Liver (tissue), 9 donors: ENCODE measurements around the gene FOLR1. TPM values are rescaled to one million over a fixed set of nuclear protein-coding genes. Genes with fewer than 3 reads are reported as not detected.

Source experiments
- DNase-seq: peaks from one replicate; pipeline ENCODE4 v3.0.0-alpha.2; 2017; ENCODE audit warnings: low spot score
- H3K27ac ChIP-seq, 2 donors: one replicate each; pipeline ENCODE4 v1.7.0; 2013; ENCODE audit warnings: inconsistent platforms in 2 of 2, low read length in 2 of 2, control low read depth in 1 of 2, low read depth in 1 of 2, mild to moderate bottlenecking in 1 of 2
- H3K27me3 ChIP-seq, 4 donors: one replicate each; pipeline versions ENCODE4 v1.6.1 to v1.7.0; 2013; ENCODE audit warnings: low read length in 3 of 4, inconsistent platforms in 1 of 4, mild to moderate bottlenecking in 1 of 4, moderate library complexity in 1 of 4; ENCODE audit not compliant: control insufficient read depth in 4 of 4, insufficient read depth in 4 of 4
- H3K36me3 ChIP-seq, 4 donors: one replicate each; pipeline versions ENCODE4 v1.6.1 to v1.7.0; 2013; ENCODE audit warnings: low read length in 3 of 4, mild to moderate bottlenecking in 3 of 4, low read depth in 1 of 4, moderate library complexity in 1 of 4; ENCODE audit not compliant: control insufficient read depth in 4 of 4, insufficient read depth in 3 of 4
- H3K4me1 ChIP-seq, 4 donors: one replicate each; pipeline versions ENCODE4 v1.6.1 to v1.7.0; 2013; ENCODE audit warnings: low read length in 3 of 4, mild to moderate bottlenecking in 3 of 4, moderate library complexity in 1 of 4; ENCODE audit not compliant: control insufficient read depth in 4 of 4, insufficient read depth in 4 of 4
- H3K4me3 ChIP-seq, 3 donors: one replicate each; pipeline versions ENCODE4 v1.6.1 to v1.7.0; 2013; ENCODE audit warnings: low read length in 3 of 3, control low read depth in 1 of 3, low read depth in 1 of 3, mild to moderate bottlenecking in 1 of 3
- H3K9ac ChIP-seq, 2 donors: one replicate each; pipeline ENCODE4 v1.7.0; 2013; ENCODE audit warnings: low read length in 2 of 2, mild to moderate bottlenecking in 2 of 2, moderate library complexity in 2 of 2, control low read depth in 1 of 2, low read depth in 1 of 2
- H3K9me3 ChIP-seq, 4 donors: one replicate each; pipeline versions ENCODE4 v1.6.1 to v1.7.0; 2013; ENCODE audit warnings: low read length in 3 of 4; ENCODE audit not compliant: control insufficient read depth in 4 of 4
- EGR1 ChIP-seq, 2 donors: IDR thresholded peaks; 2 replicates each; pipeline ENCODE4 v1.6.1; 2016 to 2018; ENCODE audit warnings: antibody characterized with exemption in 2 of 2, low read depth in 2 of 2
- FOXA1 ChIP-seq: IDR thresholded peaks from 2 replicates; pipeline ENCODE4 v1.6.1; 2016; ENCODE audit warnings: antibody characterized with exemption
- FOXA2 ChIP-seq: IDR thresholded peaks from 2 replicates; pipeline ENCODE4 v1.6.1; 2016; ENCODE audit warnings: antibody characterized with exemption
- GABPA ChIP-seq, 2 donors: IDR thresholded peaks in 1 of 2; conservative IDR thresholded peaks in 1 of 2; 2 replicates each; pipeline ENCODE4 v1.6.1; 2016; ENCODE audit warnings: antibody characterized with exemption in 2 of 2, mild to moderate bottlenecking in 1 of 2, moderate library complexity in 1 of 2
- HNF4A ChIP-seq, 2 donors: conservative IDR thresholded peaks; 2 replicates each; pipeline ENCODE4 v1.6.1; 2016; ENCODE audit warnings: antibody characterized with exemption in 2 of 2, mild to moderate bottlenecking in 2 of 2
- HNF4G ChIP-seq: IDR thresholded peaks from 2 replicates; pipeline ENCODE4 v1.6.1; 2016; ENCODE audit warnings: antibody characterized with exemption
- JUND ChIP-seq, 2 donors: IDR thresholded peaks; 2 replicates each; pipeline ENCODE4 v1.6.1; 2016; ENCODE audit warnings: antibody characterized with exemption in 2 of 2
- NR2F2 ChIP-seq: IDR thresholded peaks from 2 replicates; pipeline ENCODE4 v1.6.1; 2016; ENCODE audit warnings: antibody characterized with exemption
- RAD21 ChIP-seq, 2 donors: IDR thresholded peaks; 2 replicates each; pipeline ENCODE4 v1.6.1; 2016; ENCODE audit warnings: antibody characterized with exemption in 2 of 2, mild to moderate bottlenecking in 2 of 2
- SP1 ChIP-seq: IDR thresholded peaks from 2 replicates; pipeline ENCODE4 v1.6.1; 2018; ENCODE audit warnings: antibody characterized with exemption, mild to moderate bottlenecking
- TAF1 ChIP-seq: conservative IDR thresholded peaks from 2 replicates; pipeline ENCODE4 v1.6.1; 2016; ENCODE audit warnings: antibody characterized with exemption, mild to moderate bottlenecking
- WGBS: extraction: QIAGEN DNeasy Blood & Tissue Kit; methylation state at CpG from one replicate; pipeline ENCODE4 v1.1.7; 2013; 5-methylcytosine and 5-hydroxymethylcytosine counted together
- polyA plus RNA-seq, 2 donors: library from polyadenylated mRNA; stranded (reverse) in 1 of 2; unstranded in 1 of 2; fragments of 200-250 nt in 1 of 2; fragments of >200 nt in 1 of 2; fragmentation: Nextera tagmentation in 1 of 2; extraction: Ambion mirVana in 1 of 2; gene quantifications; one replicate each; pipeline versions ENCODE4 v1.2.1 to v1.2.3, GENCODE V29; 2013 to 2015
- total RNA-seq, 2 donors: library from RNA; depleted of rRNA; stranded (reverse); fragments of >200 nt; gene quantifications; one replicate each; pipeline ENCODE4 v1.2.3, GENCODE V29; 2014
- TF ChIP-seq, protein P1 (sequence below): IDR thresholded peaks from 2 replicates; pipeline ENCODE4 v1.6.1; 2016; ENCODE audit warnings: antibody characterized with exemption
- TF ChIP-seq, protein P2 (sequence below): IDR thresholded peaks from 2 replicates; pipeline ENCODE4 v1.6.1; 2016; ENCODE audit warnings: antibody characterized with exemption
- TF ChIP-seq, protein P3 (sequence below): fragments of 150-350 bp; IDR thresholded peaks from 2 replicates; pipeline ENCODE4 v1.5.1; 2017; ENCODE audit warnings: improper control_type of control experiment, low read depth, low read length; ENCODE audit not compliant: missing input control
- TF ChIP-seq, protein P4 (sequence below): IDR thresholded peaks from 2 replicates; pipeline ENCODE4 v1.6.1; 2016; ENCODE audit warnings: antibody characterized with exemption
- TF ChIP-seq, protein P5 (sequence below): IDR thresholded peaks from 2 replicates; pipeline ENCODE4 v1.6.1; 2016; ENCODE audit warnings: antibody characterized with exemption, mild to moderate bottlenecking
- donor health status: healthy.
- donor health status: healthy.
- donor health status: healthy.
- donor health status: healthy.
- donor health status: healthy.

FOLR1 gene
- total and polyA plus RNA-seq, 4 donors, result 0.06 to 0.21 (median 0.09) TPM; not detected in 1

DNA sequence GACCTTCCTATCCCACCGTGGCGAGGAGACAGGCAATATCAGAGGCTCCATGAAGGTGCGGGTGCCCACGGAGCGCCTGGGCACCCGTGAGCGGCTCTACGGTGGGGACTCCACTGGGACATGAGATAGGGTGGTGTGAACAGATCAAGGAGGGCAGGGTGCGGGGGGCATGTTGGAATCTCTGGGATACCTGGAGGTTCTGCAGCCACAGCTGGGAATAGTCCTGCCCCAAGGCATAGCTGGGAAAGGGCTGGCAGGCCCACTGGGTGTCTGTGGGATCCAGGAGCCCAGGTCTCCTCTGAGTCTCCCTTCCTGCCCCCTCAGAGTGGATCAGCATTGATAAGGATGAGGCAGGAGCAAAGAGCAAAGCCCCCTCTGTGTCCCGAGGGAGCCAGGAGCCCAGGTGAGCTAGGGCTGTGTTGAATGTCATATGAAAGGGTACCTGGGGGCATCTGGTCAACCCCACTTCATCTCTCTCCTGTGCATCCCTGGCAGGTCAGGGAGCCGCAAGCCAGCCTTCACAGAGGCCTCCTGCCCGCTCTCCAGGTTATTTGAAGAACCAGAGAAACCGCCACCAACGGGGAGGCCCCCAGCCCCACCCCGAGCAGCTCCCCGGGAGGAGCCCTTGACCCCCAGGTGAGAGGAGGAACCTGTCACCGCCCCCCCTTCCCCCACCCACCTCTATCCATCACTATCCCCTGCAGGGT is 43.6 kb downstream of the FOLR1 start:
- no peak overlapping the region for H3K27ac ChIP-seq
- peaks cover 6 to 19% (median 13%) of the 10 kb centered on the region in 4 donors for H3K4me1 ChIP-seq
- no peak overlapping the region for H3K9ac ChIP-seq
- WGBS, result 95% methylated on average over 17 of the region's 17 CpGs
- DNase-seq, result peak; percentile 31
- peaks cover 14 to 69% (median 36%) of the 10 kb centered on the region in 4 donors for H3K36me3 ChIP-seq
- TF ChIP-seq, protein P1, sequence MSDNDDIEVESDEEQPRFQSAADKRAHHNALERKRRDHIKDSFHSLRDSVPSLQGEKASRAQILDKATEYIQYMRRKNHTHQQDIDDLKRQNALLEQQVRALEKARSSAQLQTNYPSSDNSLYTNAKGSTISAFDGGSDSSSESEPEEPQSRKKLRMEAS, result no peak
- TF ChIP-seq GABPA (IDR thresholded peaks at IDR 0.05 in 1 of 2, conservative IDR thresholded peaks at IDR 0.05 in 1 of 2) (no peak), HNF4G (no peak), HNF4A (conservative IDR thresholded peaks at IDR 0.05) (no peak), JUND (IDR thresholded peaks at IDR 0.05) (no peak), FOXA1 (no peak), TAF1 (no peak), EGR1 (IDR thresholded peaks at IDR 0.05; ENCODE audit: low read depth in 2 of 2) (no peak), FOXA2 (no peak), SP1 (no peak)
- TF ChIP-seq, protein P2, sequence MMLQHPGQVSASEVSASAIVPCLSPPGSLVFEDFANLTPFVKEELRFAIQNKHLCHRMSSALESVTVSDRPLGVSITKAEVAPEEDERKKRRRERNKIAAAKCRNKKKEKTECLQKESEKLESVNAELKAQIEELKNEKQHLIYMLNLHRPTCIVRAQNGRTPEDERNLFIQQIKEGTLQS, result no peak
- TF ChIP-seq, protein P3, sequence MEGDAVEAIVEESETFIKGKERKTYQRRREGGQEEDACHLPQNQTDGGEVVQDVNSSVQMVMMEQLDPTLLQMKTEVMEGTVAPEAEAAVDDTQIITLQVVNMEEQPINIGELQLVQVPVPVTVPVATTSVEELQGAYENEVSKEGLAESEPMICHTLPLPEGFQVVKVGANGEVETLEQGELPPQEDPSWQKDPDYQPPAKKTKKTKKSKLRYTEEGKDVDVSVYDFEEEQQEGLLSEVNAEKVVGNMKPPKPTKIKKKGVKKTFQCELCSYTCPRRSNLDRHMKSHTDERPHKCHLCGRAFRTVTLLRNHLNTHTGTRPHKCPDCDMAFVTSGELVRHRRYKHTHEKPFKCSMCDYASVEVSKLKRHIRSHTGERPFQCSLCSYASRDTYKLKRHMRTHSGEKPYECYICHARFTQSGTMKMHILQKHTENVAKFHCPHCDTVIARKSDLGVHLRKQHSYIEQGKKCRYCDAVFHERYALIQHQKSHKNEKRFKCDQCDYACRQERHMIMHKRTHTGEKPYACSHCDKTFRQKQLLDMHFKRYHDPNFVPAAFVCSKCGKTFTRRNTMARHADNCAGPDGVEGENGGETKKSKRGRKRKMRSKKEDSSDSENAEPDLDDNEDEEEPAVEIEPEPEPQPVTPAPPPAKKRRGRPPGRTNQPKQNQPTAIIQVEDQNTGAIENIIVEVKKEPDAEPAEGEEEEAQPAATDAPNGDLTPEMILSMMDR, result no peak
- TF ChIP-seq, protein P4, sequence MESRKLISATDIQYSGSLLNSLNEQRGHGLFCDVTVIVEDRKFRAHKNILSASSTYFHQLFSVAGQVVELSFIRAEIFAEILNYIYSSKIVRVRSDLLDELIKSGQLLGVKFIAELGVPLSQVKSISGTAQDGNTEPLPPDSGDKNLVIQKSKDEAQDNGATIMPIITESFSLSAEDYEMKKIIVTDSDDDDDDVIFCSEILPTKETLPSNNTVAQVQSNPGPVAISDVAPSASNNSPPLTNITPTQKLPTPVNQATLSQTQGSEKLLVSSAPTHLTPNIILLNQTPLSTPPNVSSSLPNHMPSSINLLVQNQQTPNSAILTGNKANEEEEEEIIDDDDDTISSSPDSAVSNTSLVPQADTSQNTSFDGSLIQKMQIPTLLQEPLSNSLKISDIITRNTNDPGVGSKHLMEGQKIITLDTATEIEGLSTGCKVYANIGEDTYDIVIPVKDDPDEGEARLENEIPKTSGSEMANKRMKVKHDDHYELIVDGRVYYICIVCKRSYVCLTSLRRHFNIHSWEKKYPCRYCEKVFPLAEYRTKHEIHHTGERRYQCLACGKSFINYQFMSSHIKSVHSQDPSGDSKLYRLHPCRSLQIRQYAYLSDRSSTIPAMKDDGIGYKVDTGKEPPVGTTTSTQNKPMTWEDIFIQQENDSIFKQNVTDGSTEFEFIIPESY, result no peak
- H3K9me3 ChIP-seq, result no peaks in the 10 kb centered on the region
- no peak overlapping the region for H3K4me3 ChIP-seq
- no peaks in the 10 kb centered on the region for H3K27me3 ChIP-seq

DNA sequence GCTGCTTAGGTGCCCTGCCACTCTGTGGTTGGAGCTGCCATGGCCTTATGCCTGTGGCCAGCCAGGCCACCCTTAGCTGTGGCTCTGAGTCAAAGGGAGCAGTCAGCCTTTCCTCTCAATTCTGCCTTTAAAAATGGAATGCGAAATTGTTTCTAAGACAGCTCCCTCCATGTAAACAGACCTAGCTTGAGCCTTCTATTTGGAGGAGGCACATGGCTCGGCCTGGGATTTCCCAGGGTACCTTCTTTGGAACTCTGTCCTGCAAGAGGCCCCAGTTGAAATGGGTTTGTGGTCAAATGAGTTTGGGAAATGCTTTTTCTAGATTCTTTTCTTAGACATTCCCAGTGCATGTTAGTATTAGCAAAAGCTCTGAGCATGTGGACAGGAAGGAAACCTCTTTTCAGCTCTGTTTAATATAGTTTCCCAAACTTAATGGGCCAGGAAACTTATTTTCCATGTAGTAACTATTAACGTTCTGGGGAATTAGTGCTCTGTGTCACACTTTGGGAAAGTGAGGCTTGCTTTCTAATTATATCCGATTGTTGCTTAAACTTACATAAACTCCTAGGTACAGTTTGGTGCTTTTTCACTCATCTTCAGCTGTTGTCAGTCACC is 44.2 kb downstream of the FOLR1 start:
- peaks cover 6 to 22% (median 16%) of the 10 kb centered on the region in 4 donors for H3K4me1 ChIP-seq
- 86% methylated on average over 4 of the region's 4 CpGs for WGBS
- H3K36me3 ChIP-seq, result peaks cover 13 to 62% (median 30%) of the 10 kb centered on the region in 4 donors
- no peak overlapping the region for H3K9ac ChIP-seq
- no peaks in the 10 kb centered on the region for H3K9me3 ChIP-seq
- peaks cover 0 to 4% (median 0%) of the 10 kb centered on the region in 4 donors for H3K27me3 ChIP-seq
- no peak overlapping the region for H3K27ac ChIP-seq
- no peak for DNase-seq
- H3K4me3 ChIP-seq, result no peak overlapping the region
- TF ChIP-seq NR2F2 (no peak), EGR1 (IDR thresholded peaks at IDR 0.05; ENCODE audit: low read depth in 2 of 2) (no peak), RAD21 (IDR thresholded peaks at IDR 0.05) (no peak), FOXA2 (no peak), SP1 (no peak), GABPA (IDR thresholded peaks at IDR 0.05 in 1 of 2, conservative IDR thresholded peaks at IDR 0.05 in 1 of 2) (no peak), FOXA1 (no peak), HNF4A (conservative IDR thresholded peaks at IDR 0.05) (no peak), TAF1 (no peak), JUND (IDR thresholded peaks at IDR 0.05) (no peak)
- TF ChIP-seq, protein P2, result no peak
- TF ChIP-seq, protein P1, result no peak
- TF ChIP-seq, protein P5, sequence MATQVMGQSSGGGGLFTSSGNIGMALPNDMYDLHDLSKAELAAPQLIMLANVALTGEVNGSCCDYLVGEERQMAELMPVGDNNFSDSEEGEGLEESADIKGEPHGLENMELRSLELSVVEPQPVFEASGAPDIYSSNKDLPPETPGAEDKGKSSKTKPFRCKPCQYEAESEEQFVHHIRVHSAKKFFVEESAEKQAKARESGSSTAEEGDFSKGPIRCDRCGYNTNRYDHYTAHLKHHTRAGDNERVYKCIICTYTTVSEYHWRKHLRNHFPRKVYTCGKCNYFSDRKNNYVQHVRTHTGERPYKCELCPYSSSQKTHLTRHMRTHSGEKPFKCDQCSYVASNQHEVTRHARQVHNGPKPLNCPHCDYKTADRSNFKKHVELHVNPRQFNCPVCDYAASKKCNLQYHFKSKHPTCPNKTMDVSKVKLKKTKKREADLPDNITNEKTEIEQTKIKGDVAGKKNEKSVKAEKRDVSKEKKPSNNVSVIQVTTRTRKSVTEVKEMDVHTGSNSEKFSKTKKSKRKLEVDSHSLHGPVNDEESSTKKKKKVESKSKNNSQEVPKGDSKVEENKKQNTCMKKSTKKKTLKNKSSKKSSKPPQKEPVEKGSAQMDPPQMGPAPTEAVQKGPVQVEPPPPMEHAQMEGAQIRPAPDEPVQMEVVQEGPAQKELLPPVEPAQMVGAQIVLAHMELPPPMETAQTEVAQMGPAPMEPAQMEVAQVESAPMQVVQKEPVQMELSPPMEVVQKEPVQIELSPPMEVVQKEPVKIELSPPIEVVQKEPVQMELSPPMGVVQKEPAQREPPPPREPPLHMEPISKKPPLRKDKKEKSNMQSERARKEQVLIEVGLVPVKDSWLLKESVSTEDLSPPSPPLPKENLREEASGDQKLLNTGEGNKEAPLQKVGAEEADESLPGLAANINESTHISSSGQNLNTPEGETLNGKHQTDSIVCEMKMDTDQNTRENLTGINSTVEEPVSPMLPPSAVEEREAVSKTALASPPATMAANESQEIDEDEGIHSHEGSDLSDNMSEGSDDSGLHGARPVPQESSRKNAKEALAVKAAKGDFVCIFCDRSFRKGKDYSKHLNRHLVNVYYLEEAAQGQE, result no peak
- TF ChIP-seq, protein P3, result no peak
